Activated CD8-positive, alpha-beta memory T cell treated with anti-CD3 and anti-CD28 coated beads, Interleukin-2, amount 10 ng/mL, durations not matched to agents 7 days and 5 days (primary cell): Measurements from ENCODE around the gene SLC26A11. TPM values are rescaled to one million over a fixed set of nuclear protein-coding genes. Genes with fewer than 3 reads are reported as not detected.

Source experiments
- ATAC-seq: fragments of 150-1000 bp; cut with Tn5 transposase; one replicate; pipeline ENCODE4 v1.10.0; 2021; ENCODE audit warnings: moderate library complexity
- CTCF ChIA-PET: fragments of 350-600 bp; sonication (Branson Sonifier 250); formaldehyde crosslinking; loops from one replicate; lab custom pipeline; 2021; ENCODE audit warnings: antibody characterized with exemption; lab: Charles Lee
- DNase-seq: peaks from one replicate; pipeline ENCODE4 v3.0.0-alpha.2; 2020
- H3K27ac Mint-ChIP-seq: one replicate; pipeline ENCODE4 v1.8.0; 2021; ENCODE audit warnings: mild to moderate bottlenecking, mixed read lengths
- H3K27me3 Mint-ChIP-seq: one replicate; pipeline ENCODE4 v1.8.0; 2021; ENCODE audit warnings: mixed read lengths
- H3K36me3 Mint-ChIP-seq: one replicate; pipeline ENCODE4 v1.8.0; 2021; ENCODE audit warnings: mild to moderate bottlenecking, mixed read lengths
- H3K4me1 Mint-ChIP-seq: one replicate; pipeline ENCODE4 v1.8.0; 2021; ENCODE audit warnings: mixed read lengths
- H3K4me3 Mint-ChIP-seq: one replicate; pipeline ENCODE4 v1.8.0; 2021; ENCODE audit warnings: mild to moderate bottlenecking, moderate library complexity, mixed read lengths
- H3K9me3 Mint-ChIP-seq: one replicate; pipeline ENCODE4 v1.8.0; 2022; ENCODE audit warnings: low read depth, mixed read lengths
- total RNA-seq, 2 experiments: library from RNA; stranded (reverse); gene quantifications; one replicate each; pipeline ENCODE4 v1.2.3, GENCODE V29; 2021

The SLC26A11 gene
- total RNA-seq, 2 experiments from 2014 or later, result 4.3 to 8.6 TPM

DNA sequence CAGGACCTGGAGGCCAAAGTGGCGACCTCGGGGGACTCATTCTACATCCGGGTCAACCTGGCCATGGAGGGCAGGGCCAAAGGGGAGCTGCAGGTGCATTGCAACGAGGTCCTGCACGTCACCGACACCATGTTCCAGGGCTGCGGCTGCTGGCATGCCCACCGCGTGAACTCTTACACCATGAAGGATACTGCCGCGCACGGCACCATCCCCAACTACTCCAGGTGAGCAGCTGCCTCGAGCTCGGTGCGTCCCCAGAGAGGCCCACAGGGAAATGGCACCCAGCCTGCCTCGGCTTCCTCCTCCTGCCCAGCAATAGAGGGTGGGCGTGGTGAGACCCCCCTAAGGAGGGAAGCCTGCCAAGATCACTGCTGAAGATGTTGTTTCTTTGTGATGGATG is 18.0 kb upstream of the SLC26A11 start:
- Mint-ChIP-seq H3K27ac (no peak overlapping the region), H3K4me3 (no peak overlapping the region), H3K4me1 (no peaks in the 10 kb centered on the region), H3K27me3 (no peaks in the 10 kb centered on the region), H3K36me3 (no peaks in the 10 kb centered on the region), H3K9me3 (no peaks in the 10 kb centered on the region)
- ATAC-seq, result no peak
- DNase-seq, result no peak
- CTCF ChIA-PET, result interaction anchor here (1.7 kb wide), 1 partner anchor 50 kb away, joined by 4 read pairs; no protein-coding TSS in a partner anchor

- no peak for DNase-seq
- Mint-ChIP-seq H3K27ac (no peak overlapping the region), H3K4me3 (no peak overlapping the region), H3K4me1 (no peaks in the 10 kb centered on the region), H3K9me3 (no peaks in the 10 kb centered on the region), H3K27me3 (no peaks in the 10 kb centered on the region), H3K36me3 (no peaks in the 10 kb centered on the region)
- CTCF ChIA-PET, result interaction anchor here (0.8 to 1.7 kb wide), 3 partner anchors 15 to 48 kb away, joined by 3 to 4 read pairs (median 3); no protein-coding TSS in a partner anchor
- ATAC-seq, result no peak
Measured at GRCh38 chr17:80203471-80203963, 16.7 kb upstream of the SLC26A11 start.

DNA sequence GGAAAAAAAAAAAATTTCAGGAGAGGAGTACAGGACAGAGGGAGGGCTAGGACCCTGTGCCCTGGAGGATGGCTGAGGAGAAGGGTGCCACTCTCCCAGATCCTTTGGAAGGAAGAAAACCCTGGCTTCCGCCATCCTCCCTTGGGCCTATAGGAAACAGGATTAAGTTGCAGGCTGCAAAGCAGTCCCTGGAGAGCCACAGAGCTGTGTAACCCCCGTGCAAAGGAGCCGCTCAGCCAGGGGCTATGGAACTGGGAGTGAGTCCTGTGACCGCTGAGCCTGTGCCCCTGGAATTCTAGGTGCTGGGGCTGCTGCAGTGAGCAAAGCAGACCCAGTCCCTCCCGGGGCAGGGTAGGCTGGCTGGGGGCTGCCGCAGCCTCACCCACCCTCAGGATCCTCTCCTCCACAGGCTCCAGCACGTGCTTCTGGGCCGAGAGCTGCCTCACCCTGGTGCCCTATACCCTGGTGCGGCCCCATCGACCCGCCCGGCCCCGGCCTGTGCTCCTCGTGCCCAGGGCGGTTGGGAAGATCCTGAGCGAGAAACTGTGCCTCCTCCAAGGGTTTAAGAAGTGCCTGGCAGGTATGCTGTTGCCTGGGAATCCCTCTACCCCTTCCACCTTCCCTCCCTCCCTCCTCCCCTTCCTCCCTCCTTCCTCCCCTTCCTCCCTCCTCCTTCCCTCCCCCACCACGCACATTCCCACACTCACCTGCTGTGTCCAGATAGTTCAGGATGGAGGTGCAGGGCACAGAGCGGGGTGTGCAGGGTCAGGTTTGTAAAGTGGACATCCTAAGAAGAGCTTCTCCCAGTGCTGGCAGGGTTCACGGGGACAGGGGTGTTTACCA is 15.4 kb upstream of the SLC26A11 start:
- no peaks in the 10 kb centered on the region for H3K27me3 Mint-ChIP-seq

DNA sequence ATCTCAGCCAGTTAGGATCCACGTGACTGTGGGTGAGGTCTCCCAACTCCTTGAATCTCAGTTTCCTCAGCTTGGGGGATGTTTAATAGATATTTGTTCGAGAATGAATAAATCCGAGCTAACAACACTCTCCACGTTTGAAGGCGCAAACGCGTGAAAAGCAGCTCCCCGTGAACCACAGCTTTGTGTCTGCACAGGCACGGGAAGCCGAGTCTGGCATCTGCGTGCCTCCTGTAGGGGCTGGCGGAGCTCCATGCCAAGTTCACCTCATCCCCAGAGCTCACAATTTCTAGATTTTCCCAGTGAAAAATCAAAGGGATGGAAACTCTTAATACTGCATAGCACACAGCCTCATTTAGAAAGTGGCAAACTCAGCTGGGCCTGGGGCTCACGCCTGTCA is 14.4 kb upstream of the SLC26A11 start:
- H3K4me3 Mint-ChIP-seq, result no peak overlapping the region
- no peaks in the 10 kb centered on the region for H3K9me3 Mint-ChIP-seq
- H3K4me1 Mint-ChIP-seq, result no peaks in the 10 kb centered on the region
- CTCF ChIA-PET, result interaction anchor here (0.8 to 1.7 kb wide), 2 partner anchors 10 to 46 kb away, joined by 3 to 13 read pairs; no protein-coding TSS in a partner anchor
- DNase-seq, result no peak
- H3K36me3 Mint-ChIP-seq, result peaks cover 3% of the 10 kb centered on the region
- H3K27ac Mint-ChIP-seq, result no peak overlapping the region
- no peak for ATAC-seq
- no peaks in the 10 kb centered on the region for H3K27me3 Mint-ChIP-seq

More for the DNA sequence above, 15.4 kb upstream of the SLC26A11 start:
- Mint-ChIP-seq H3K4me1 (no peaks in the 10 kb centered on the region), H3K4me3 (no peak overlapping the region), H3K36me3 (no peaks in the 10 kb centered on the region), H3K27ac (no peak overlapping the region), H3K9me3 (no peaks in the 10 kb centered on the region)
- ATAC-seq (no peak), DNase-seq (no peak)
- CTCF ChIA-PET, result interaction anchor here (1.2 kb wide), 1 partner anchor 15 kb away, joined by 3 read pairs; no protein-coding TSS in a partner anchor

DNA sequence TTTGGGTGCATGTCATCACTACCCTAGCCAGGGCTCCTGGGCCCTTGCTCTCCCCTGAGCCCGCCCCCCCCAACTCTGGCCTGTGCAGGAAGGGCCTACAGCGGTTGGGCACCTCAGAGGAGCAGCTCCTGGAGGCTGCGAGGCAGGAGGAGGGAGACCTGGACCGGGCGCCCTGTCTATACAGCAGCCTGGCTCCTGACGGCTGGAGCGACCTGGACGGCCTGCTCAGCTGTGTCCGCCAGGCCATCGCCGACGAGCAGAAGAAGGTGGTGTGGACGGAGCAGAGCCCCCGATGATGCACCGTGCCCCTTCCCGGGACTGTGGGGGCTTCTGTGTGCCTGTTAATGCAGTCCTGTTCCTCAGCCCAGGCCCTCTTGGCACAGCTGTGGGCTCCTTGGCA is 12.2 kb upstream of the SLC26A11 start:
- H3K27me3 Mint-ChIP-seq, result no peaks in the 10 kb centered on the region
- no peak for ATAC-seq

GRCh38 chr17:80209765-80210164 is 10.5 kb upstream of the SLC26A11 start:
- H3K36me3 Mint-ChIP-seq, result peaks cover 3% of the 10 kb centered on the region
- no peaks in the 10 kb centered on the region for H3K9me3 Mint-ChIP-seq
- no peak overlapping the region for H3K27ac Mint-ChIP-seq
- CTCF ChIA-PET, result no interaction called here
- no peak for DNase-seq
- no peak overlapping the region for H3K4me3 Mint-ChIP-seq
- no peaks in the 10 kb centered on the region for H3K27me3 Mint-ChIP-seq
- no peak for ATAC-seq
- H3K4me1 Mint-ChIP-seq, result peaks cover 2% of the 10 kb centered on the region

More for the DNA sequence above, 12.2 kb upstream of the SLC26A11 start:
- H3K27ac Mint-ChIP-seq, result no peak overlapping the region
- no peaks in the 10 kb centered on the region for H3K9me3 Mint-ChIP-seq
- no peak overlapping the region for H3K4me3 Mint-ChIP-seq
- peaks cover 3% of the 10 kb centered on the region for H3K36me3 Mint-ChIP-seq
- CTCF ChIA-PET, result no interaction called here
- no peaks in the 10 kb centered on the region for H3K4me1 Mint-ChIP-seq
- no peak for DNase-seq

GRCh38 chr17:80210348-80211108 is 9.7 kb upstream of the SLC26A11 start:
- H3K4me1 Mint-ChIP-seq, result peaks cover 2% of the 10 kb centered on the region
- H3K9me3 Mint-ChIP-seq, result no peaks in the 10 kb centered on the region
- CTCF ChIA-PET, result interaction anchor here (0.8 to 0.9 kb wide), 2 partner anchors 9 to 15 kb away, joined by 3 read pairs; no protein-coding TSS in a partner anchor
- DNase-seq, result no peak
- no peak for ATAC-seq
- H3K27me3 Mint-ChIP-seq, result no peaks in the 10 kb centered on the region
- no peak overlapping the region for H3K27ac Mint-ChIP-seq
- peaks cover 3% of the 10 kb centered on the region for H3K36me3 Mint-ChIP-seq
- H3K4me3 Mint-ChIP-seq, result no peak overlapping the region

- ATAC-seq (no peak), DNase-seq (no peak)
- Mint-ChIP-seq H3K27ac (no peak overlapping the region), H3K4me3 (no peak overlapping the region), H3K27me3 (no peaks in the 10 kb centered on the region), H3K4me1 (peaks cover 2% of the 10 kb centered on the region), H3K36me3 (peaks cover 6% of the 10 kb centered on the region), H3K9me3 (no peaks in the 10 kb centered on the region)
- CTCF ChIA-PET, result no interaction called here
Measured at GRCh38 chr17:80212109-80212508, 8.1 kb upstream of the SLC26A11 start.

DNA sequence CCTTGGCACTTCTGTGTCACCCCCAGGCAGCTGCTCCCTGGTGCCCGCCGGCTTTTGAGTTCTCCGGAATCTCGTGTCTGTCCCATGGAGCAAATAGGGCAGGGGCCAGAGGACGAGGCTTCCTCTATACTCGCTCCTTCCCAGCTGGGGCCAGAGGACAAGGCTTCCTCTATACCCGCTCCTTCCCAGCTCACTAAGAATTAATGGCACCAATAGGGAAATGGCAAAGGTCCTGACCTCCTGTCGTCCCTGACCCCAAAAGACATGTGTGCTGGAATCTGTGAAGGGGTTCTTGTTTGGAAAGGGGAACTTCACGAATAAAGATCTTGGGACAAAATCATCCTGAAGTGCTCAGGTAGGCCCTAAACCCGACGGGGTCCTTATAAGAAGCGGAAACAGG is 7.7 kb upstream of the SLC26A11 start:
- H3K27ac Mint-ChIP-seq, result no peak overlapping the region

DNA sequence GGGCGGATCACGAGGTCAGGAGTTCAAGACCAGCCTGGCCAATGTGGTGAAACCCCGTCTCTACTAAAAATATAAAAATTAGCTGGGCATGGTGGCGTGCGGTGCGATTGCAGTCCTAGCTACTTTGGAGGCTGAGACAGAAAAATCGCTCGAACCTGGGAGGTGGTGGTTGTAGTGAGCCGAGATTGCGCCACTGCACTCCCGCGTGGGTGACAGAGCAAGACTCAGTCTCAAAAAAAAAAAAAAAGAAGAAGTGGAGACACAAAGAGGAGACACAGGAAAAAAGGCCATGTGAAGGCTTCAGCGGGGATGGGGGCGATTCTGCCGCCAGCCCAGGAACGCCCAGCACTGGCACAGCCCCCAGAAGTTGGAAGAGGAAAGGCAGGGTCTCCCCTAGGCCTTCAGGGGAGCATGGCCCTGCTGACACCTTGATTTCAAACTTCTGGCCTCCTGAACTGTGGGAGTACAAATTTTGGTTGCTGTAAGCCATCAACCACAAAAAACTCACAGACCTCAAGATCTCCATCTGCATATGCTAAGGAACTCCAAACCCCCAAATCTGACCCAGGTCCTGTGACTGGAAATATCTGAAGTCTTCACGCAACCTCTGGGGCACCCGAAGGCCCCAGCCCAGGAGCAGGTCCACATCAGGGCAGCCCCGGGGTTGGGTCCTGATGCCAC is 7.1 kb upstream of the SLC26A11 start:
- DNase-seq (no peak), ATAC-seq (no peak)
- Mint-ChIP-seq H3K27ac (no peak overlapping the region), H3K36me3 (peaks cover 11% of the 10 kb centered on the region), H3K9me3 (no peaks in the 10 kb centered on the region), H3K27me3 (no peaks in the 10 kb centered on the region), H3K4me3 (no peak overlapping the region), H3K4me1 (peaks cover 6% of the 10 kb centered on the region)
- CTCF ChIA-PET, result no interaction called here

More for the DNA sequence above, 7.7 kb upstream of the SLC26A11 start:
- H3K4me1 Mint-ChIP-seq, result peaks cover 3% of the 10 kb centered on the region
- H3K36me3 Mint-ChIP-seq, result peaks cover 10% of the 10 kb centered on the region
- no peak overlapping the region for H3K4me3 Mint-ChIP-seq
- no peak for ATAC-seq
- CTCF ChIA-PET, result no interaction called here
- no peaks in the 10 kb centered on the region for H3K27me3 Mint-ChIP-seq
- no peak for DNase-seq
- H3K9me3 Mint-ChIP-seq, result no peaks in the 10 kb centered on the region

- CTCF ChIA-PET, result no interaction called here
- ATAC-seq, result no peak
- H3K36me3 Mint-ChIP-seq, result peaks cover 11% of the 10 kb centered on the region
Measured at GRCh38 chr17:80213643-80213975, 6.6 kb upstream of the SLC26A11 start.

GRCh38 chr17:80214012-80214877 is 6.0 kb upstream of the SLC26A11 start:
- Mint-ChIP-seq H3K4me3 (no peak overlapping the region), H3K9me3 (no peaks in the 10 kb centered on the region), H3K36me3 (peaks cover 11% of the 10 kb centered on the region), H3K27me3 (no peaks in the 10 kb centered on the region), H3K4me1 (peaks cover 13% of the 10 kb centered on the region), H3K27ac (no peak overlapping the region)
- no peak for DNase-seq
- no peak for ATAC-seq
- CTCF ChIA-PET, result no interaction called here

More at GRCh38 chr17:80213643-80213975, 6.6 kb upstream of the SLC26A11 start:
- Mint-ChIP-seq H3K27ac (no peak overlapping the region), H3K4me1 (peaks cover 7% of the 10 kb centered on the region), H3K27me3 (no peaks in the 10 kb centered on the region), H3K4me3 (no peak overlapping the region), H3K9me3 (no peaks in the 10 kb centered on the region)
- DNase-seq, result no peak
